EH (cell line): Measurements from ENCODE around the gene LRR1.
"Not testable (repeated sequence)": the region's sequence is repeated elsewhere in the genome, so short reads cannot be mapped to it uniquely, and the experiment has no call there.

Experiments
- DNase-seq: peaks from one replicate; pipeline ENCODE4 v3.0.0-alpha.2; 2015; ENCODE audit warnings: low read depth

LRR1 gene

GRCh38 chr14:49598485-49599300 lies at the start of gene LRR1:
TSS of gene LRR1 (plus strand) at chr14:49598940. CDS start at chr14:49599021, 81 bp downstream.
- DNase-seq = peak; percentile 87

GRCh38 chr14:49549446-49549845 lies 49.3 kb upstream of the LRR1 start:
- DNase-seq = no peak

GRCh38 chr14:49549881-49550280 lies 48.9 kb upstream of the LRR1 start:
- peak; percentile 62 for DNase-seq

GRCh38 chr14:49550286-49551184 lies 48.2 kb upstream of the LRR1 start:
- peak; percentile 15 for DNase-seq

GRCh38 chr14:49551569-49551968 lies 47.2 kb upstream of the LRR1 start:
- DNase-seq = no peak

GRCh38 chr14:49553106-49553505 lies 45.6 kb upstream of the LRR1 start:
- DNase-seq = no peak

- no peak for DNase-seq
These were observed 44.8 kb upstream of the LRR1 start for GRCh38 chr14:49553892-49554291.

GRCh38 chr14:49559979-49560768 lies 38.6 kb upstream of the LRR1 start:
- no peak for DNase-seq

GRCh38 chr14:49566714-49567113 lies 32.0 kb upstream of the LRR1 start:
- no peak for DNase-seq

- no peak for DNase-seq
These were observed 29.5 kb upstream of the LRR1 start for GRCh38 chr14:49569281-49569680.

GRCh38 chr14:49574038-49574437 lies 24.7 kb upstream of the LRR1 start:
- no peak for DNase-seq

GRCh38 chr14:49578141-49578540 lies 20.6 kb upstream of the LRR1 start:
- no peak for DNase-seq

- no peak for DNase-seq
These were observed 18.9 kb upstream of the LRR1 start for GRCh38 chr14:49579841-49580240.

GRCh38 chr14:49581209-49582112 lies 17.3 kb upstream of the LRR1 start:
- DNase-seq = no peak

GRCh38 chr14:49582113-49582977 lies 16.4 kb upstream of the LRR1 start:
- no peak for DNase-seq

- no peak for DNase-seq
These were observed 15.1 kb upstream of the LRR1 start for GRCh38 chr14:49583629-49584028.

GRCh38 chr14:49584058-49584457 lies 14.7 kb upstream of the LRR1 start:
- DNase-seq = no peak

GRCh38 chr14:49584981-49585640 lies 13.6 kb upstream of the LRR1 start:
- not testable (repeated sequence) for DNase-seq

GRCh38 chr14:49585803-49586672 lies 12.7 kb upstream of the LRR1 start, which contains the start of gene RPS29:
TSS of gene RPS29 (minus strand) at chr14:49586380. CDS start at chr14:49586346, 34 bp downstream.
- DNase-seq = peak; percentile 99
